K562 (cell line): ENCODE measurements around the gene DLGAP1. TPM values are rescaled to one million over a fixed set of nuclear protein-coding genes. Genes with fewer than 3 reads are reported as not detected.

Source experiments
- ARID1B ChIP-seq: fragments of 450-650 bp; IDR thresholded peaks from 2 replicates; pipeline ENCODE4 v1.6.1; 2016; ENCODE audit warnings: antibody characterized with exemption, mild to moderate bottlenecking, inconsistent platforms
- EP300 ChIP-seq: IDR thresholded peaks from 2 replicates; pipeline ENCODE4 v1.6.1; 2012; ENCODE audit warnings: low read length, improper control_type of control experiment
- ESRRA ChIP-seq: fragments of 450-650 bp; IDR thresholded peaks from 2 replicates; pipeline ENCODE4 v1.6.1; 2014; ENCODE audit warnings: low read depth, mild to moderate bottlenecking, moderate library complexity, borderline replicate concordance
- ESRRB ChIP-seq: fragments of 250-450 bp; sonication (Bioruptor Pico); IDR thresholded peaks from 2 replicates; pipeline ENCODE4 v1.5.0; 2020; ENCODE audit warnings: mild to moderate bottlenecking, moderate library complexity, borderline replicate concordance
- GATA2 ChIP-seq: sonication (generic); formaldehyde crosslinking; IDR thresholded peaks from 2 replicates; pipeline ENCODE4 v1.4.0; 2020; ENCODE audit warnings: mild to moderate bottlenecking, missing genetic modification reagents
- KAT2B ChIP-seq: IDR thresholded peaks from one replicate; pipeline ENCODE4 v1.6.1; 2012; ENCODE audit warnings: low read depth, mild to moderate bottlenecking, control low read depth, inconsistent platforms, low read length, moderate library complexity
- KLF13 ChIP-seq: fragments of 450-650 bp; IDR thresholded peaks from 2 replicates; pipeline ENCODE4 v1.6.1; 2016; ENCODE audit warnings: missing genetic modification characterization, low read depth, mild to moderate bottlenecking, missing compliant biosample characterization, moderate library complexity, borderline replicate concordance
- MEIS2 ChIP-seq: fragments of 450-650 bp; IDR thresholded peaks from 2 replicates; pipeline ENCODE4 v1.6.1; 2014; ENCODE audit warnings: mild to moderate bottlenecking; ENCODE audit not compliant: partially characterized antibody
- NONO ChIP-seq, 2 experiments: fragments of 200-400 bp in 1 of 2; fragments of 450-650 bp in 1 of 2; formaldehyde crosslinking in 1 of 2; IDR thresholded peaks; 2 replicates each; pipeline ENCODE4 v1.6.1; 2017; ENCODE audit warnings: low read depth in 2 of 2, mild to moderate bottlenecking in 2 of 2, moderate library complexity in 2 of 2, low read length in 1 of 2
- TEAD4 ChIP-seq, 2 experiments: sonication (generic) in 1 of 2; formaldehyde crosslinking in 1 of 2; IDR thresholded peaks; 2 replicates each; pipeline versions ENCODE4 v1.6.1 to v1.8.0; 2012 to 2022; ENCODE audit warnings: borderline replicate concordance in 1 of 2, inconsistent platforms in 1 of 2, low read length in 1 of 2, mild to moderate bottlenecking in 1 of 2, missing genetic modification reagents in 1 of 2
- ZBTB5 ChIP-seq: fragments of 450-650 bp; IDR thresholded peaks from 2 replicates; pipeline ENCODE4 v1.6.1; 2017; ENCODE audit warnings: antibody characterized with exemption
- ZBTB8A ChIP-seq: fragments of 450-650 bp; IDR thresholded peaks from 2 replicates; pipeline ENCODE4 v1.6.1; 2018; ENCODE audit warnings: mild to moderate bottlenecking, moderate library complexity; ENCODE audit not compliant: partially characterized antibody
- polyA plus RNA-seq, 8 experiments: library from polyadenylated mRNA; depleted of rRNA in 4 of 8; stranded (reverse) in 5 of 8; unstranded in 3 of 8; fragments of >200 nt; fragmentation: Nextera tagmentation in 2 of 8; fragmentation: Illumina TruSeq in 1 of 8; extraction: Ambion mirVana in 2 of 8; extraction: Trizol in 1 of 8; gene quantifications; 2 replicates each; pipeline versions ENCODE4 v1.2.1 to v1.2.3, GENCODE V29; 2011 to 2014; ENCODE audit warnings: inconsistent platforms in 1 of 8, missing spikeins in 1 of 8
- total RNA-seq, 7 experiments: library from RNA; depleted of rRNA in 6 of 7; stranded (reverse); fragments of >200 nt in 6 of 7; fragmentation: Illumina TruSeq in 2 of 7; extraction: Trizol in 2 of 7; gene quantifications; 2 replicates each; pipeline versions ENCODE4 v1.2.1 to v1.2.3, GENCODE V29; 2011 to 2021; ENCODE audit warnings: low replicate concordance in 1 of 7
- TF ChIP-seq, protein P1 (sequence below): fragments of 250-450 bp; sonication (Bioruptor Pico); IDR thresholded peaks from 2 replicates; pipeline ENCODE4 v1.5.0; 2021; ENCODE audit warnings: mild to moderate bottlenecking, moderate library complexity
- TF ChIP-seq, protein P2 (sequence below): sonication (generic); formaldehyde crosslinking; IDR thresholded peaks from 2 replicates; pipeline ENCODE4 v1.8.0; 2023; ENCODE audit warnings: missing genetic modification reagents, mild to moderate bottlenecking, borderline replicate concordance

DLGAP1 gene
- total and polyA plus RNA-seq, 9 of the 15 experiments (the other 6 are each of a cell fraction or from before 2014, with no cell fraction given): 0.04 to 0.22 (median 0.08) TPM

DNA sequence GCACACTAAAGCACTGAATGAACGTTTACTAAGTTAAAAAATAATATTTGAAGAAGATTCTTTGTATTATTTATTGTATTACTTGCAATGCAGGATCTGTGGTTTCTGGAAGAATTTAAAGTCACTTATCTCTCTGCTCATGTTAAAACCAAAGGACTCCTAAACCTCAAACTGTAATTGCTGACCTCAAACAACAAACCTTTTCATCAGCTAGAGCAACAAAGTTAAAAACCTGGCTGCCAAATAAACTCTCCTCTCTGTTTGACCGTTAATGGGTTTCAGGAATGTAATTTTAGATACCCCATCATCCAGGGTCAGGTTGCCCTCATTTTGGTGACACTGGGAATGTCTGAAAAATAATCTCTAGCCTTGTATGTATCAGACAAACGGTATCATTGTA lies 766.0 kb downstream of the DLGAP1 start (continued):
- no peak for TF ChIP-seq ZBTB8A
- TF ChIP-seq MEIS2: peak; percentile 18
- TF ChIP-seq GATA2: no peak
- TF ChIP-seq KAT2B: no peak
- TF ChIP-seq ESRRB: no peak
- TF ChIP-seq ZBTB5: no peak
- TF ChIP-seq, protein P1, sequence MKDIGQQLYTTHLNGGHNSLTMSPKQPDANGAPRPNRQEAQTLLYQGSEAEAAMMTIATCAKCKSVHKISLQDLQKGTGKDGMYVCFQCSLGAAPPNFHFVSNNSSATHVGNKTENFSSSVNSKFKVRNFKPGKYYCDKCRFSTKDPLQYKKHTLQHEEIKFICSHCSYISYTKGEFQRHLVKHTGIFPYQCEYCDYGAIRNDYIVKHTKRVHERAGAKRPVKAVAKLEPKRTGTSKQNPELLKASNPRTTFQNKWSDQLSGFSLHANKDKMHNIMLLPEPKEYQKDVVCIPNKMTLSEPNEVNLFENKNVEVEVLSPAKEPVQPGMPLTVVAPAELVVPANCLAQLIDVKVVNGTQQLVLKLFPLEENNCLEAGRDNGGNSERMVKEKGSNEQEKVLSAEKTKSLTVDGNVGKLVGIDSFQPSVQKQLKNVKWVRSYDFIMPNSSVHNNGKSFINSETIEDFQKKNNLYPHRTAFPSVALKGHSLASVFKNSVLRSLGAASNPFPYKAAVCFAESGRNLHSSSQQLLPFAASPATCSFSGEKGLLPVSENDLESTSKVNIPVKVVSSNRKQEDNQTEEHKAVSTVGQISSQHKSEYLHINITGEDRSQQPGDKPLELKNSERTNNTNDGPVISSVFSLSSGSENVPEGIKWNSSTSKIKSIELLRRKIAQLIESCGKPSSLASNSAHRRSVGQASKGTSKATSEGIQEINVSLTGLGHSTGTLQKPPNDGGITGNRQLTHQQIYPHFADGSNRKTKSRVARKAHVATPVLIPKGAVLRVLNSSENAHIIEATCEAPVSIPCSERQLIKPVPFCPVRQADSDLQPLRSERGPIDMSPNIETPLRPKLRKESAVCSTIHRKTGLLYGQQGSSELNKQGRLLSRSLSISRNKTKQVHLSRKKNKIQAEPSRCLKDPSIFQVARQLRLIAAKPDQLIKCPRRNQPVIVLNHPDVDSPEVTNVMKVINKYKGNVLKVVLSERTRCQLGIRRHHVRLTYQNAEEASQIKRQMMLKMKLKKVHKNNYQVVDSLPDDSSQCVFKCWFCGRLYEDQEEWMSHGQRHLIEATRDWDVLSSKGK (CRISPR knock-in tag): no peak
- no peak for TF ChIP-seq NONO (IDR thresholded peaks at IDR 0.05; ENCODE audit: low read depth in 2 of 2, low read length in 1 of 2)
- TF ChIP-seq TEAD4 (IDR thresholded peaks at IDR 0.05; ENCODE audit: low read length): peak; percentile 45; the same call in 1 of the 2 replicates
- TF ChIP-seq TEAD4 (CRISPR knock-in tag; IDR thresholded peaks at IDR 0.05; ENCODE audit: borderline replicate concordance): no peak
- no peak for TF ChIP-seq ARID1B
- TF ChIP-seq, protein P2, sequence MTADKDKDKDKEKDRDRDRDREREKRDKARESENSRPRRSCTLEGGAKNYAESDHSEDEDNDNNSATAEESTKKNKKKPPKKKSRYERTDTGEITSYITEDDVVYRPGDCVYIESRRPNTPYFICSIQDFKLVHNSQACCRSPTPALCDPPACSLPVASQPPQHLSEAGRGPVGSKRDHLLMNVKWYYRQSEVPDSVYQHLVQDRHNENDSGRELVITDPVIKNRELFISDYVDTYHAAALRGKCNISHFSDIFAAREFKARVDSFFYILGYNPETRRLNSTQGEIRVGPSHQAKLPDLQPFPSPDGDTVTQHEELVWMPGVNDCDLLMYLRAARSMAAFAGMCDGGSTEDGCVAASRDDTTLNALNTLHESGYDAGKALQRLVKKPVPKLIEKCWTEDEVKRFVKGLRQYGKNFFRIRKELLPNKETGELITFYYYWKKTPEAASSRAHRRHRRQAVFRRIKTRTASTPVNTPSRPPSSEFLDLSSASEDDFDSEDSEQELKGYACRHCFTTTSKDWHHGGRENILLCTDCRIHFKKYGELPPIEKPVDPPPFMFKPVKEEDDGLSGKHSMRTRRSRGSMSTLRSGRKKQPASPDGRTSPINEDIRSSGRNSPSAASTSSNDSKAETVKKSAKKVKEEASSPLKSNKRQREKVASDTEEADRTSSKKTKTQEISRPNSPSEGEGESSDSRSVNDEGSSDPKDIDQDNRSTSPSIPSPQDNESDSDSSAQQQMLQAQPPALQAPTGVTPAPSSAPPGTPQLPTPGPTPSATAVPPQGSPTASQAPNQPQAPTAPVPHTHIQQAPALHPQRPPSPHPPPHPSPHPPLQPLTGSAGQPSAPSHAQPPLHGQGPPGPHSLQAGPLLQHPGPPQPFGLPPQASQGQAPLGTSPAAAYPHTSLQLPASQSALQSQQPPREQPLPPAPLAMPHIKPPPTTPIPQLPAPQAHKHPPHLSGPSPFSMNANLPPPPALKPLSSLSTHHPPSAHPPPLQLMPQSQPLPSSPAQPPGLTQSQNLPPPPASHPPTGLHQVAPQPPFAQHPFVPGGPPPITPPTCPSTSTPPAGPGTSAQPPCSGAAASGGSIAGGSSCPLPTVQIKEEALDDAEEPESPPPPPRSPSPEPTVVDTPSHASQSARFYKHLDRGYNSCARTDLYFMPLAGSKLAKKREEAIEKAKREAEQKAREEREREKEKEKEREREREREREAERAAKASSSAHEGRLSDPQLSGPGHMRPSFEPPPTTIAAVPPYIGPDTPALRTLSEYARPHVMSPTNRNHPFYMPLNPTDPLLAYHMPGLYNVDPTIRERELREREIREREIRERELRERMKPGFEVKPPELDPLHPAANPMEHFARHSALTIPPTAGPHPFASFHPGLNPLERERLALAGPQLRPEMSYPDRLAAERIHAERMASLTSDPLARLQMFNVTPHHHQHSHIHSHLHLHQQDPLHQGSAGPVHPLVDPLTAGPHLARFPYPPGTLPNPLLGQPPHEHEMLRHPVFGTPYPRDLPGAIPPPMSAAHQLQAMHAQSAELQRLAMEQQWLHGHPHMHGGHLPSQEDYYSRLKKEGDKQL: no peak
- no peak for TF ChIP-seq KLF13
- peak; percentile 47; the same call in 1 of the 2 replicates for TF ChIP-seq ESRRA
- no peak for TF ChIP-seq EP300
